Stimulated activated CD4-positive, alpha-beta T cell treated with anti-CD3 and anti-CD28 coated beads, Interleukin-4, amount 100 ng/mL, for 1 hour (primary cell): ENCODE data around the gene CDH7.

Source experiments
- DNase-seq: peaks from one replicate; pipeline ENCODE4 v3.0.0-alpha.2; 2020

CDH7 gene

DNA sequence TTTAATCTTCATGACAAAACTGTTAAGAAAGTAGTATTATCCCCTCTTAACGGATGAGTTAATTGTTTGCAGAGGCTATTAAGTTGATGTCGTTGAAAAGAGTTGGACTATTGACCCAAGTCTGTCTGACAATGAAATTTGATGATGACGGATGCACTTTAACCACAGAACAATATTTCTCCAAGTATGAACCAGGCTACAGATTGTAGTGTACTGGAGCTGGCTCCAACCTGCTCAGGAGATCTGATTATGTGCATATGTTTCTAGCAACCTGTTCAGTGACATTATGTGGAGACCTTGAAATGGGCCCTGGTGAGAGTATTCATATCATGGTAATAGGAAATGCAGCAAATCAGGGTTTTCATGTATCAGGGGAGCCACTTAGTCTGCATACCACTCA, 174.1 kb downstream of the CDH7 start:
- no peak for DNase-seq

GRCh38 chr18:65934874-65935273, 184.1 kb downstream of the CDH7 start:
- DNase-seq = no peak

GRCh38 chr18:65936678-65937077, 185.9 kb downstream of the CDH7 start:
- no peak for DNase-seq

- no peak for DNase-seq
Measured at GRCh38 chr18:65937180-65937579, 186.4 kb downstream of the CDH7 start.

DNA sequence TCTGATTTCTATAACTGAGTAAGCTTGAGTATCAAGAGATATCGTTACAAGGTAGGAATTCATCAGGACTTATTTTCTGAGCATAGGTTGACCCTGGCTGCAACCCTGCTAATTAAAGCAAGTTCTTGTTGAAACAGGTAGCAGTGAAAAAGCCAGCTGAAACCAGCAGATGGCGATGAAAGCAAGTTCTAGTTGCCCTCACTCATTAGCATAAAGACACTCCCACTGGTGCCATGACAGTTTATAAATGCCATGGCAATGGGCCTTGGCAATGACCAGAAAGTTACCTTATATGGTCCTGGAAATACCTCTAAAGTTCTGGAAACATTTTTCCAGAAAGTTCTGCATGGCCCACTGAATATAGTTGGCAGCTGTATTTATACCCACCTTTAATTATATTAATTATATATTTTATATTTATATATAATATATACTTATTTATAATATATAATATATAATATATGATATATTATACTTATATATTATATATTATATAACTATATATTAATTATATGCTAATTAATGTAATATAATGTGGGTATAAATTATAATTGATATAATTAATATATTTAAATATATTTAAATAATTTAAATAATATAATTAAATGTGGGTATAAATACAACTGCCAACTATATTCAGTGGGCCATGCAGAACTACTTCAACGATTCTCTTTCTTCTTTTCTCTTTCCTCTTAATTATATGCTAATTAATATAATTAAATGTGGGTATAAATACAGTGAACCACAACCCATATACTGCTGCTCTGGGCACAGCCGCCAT, 188.0 kb downstream of the CDH7 start:
- no peak for DNase-seq
